Dermis blood vessel endothelial cell (primary cell): ENCODE data around the gene NHSL2. TPM values are rescaled to one million over a fixed set of nuclear protein-coding genes. Genes with fewer than 3 reads are reported as not detected.

Experiments used
- DNase-seq: peaks from one replicate; pipeline ENCODE4 v3.0.0; 2010
- total RNA-seq: library from RNA; depleted of rRNA; stranded (reverse); fragments of >200 nt; gene quantifications from 2 replicates; pipeline ENCODE4 v1.2.3, GENCODE V29; 2014

The NHSL2 gene
- total RNA-seq, 1 donor from 2014 or later, result 28.6 TPM

- DNase-seq, result no peak
Observed at GRCh38 chrX:71992711-71993110, 82.1 kb downstream of the NHSL2 start.

GRCh38 chrX:71993371-71993770 is 82.7 kb downstream of the NHSL2 start:
- no peak for DNase-seq

- DNase-seq, result no peak
Observed at GRCh38 chrX:71994601-71995000, 84.0 kb downstream of the NHSL2 start.

- DNase-seq, result no peak
Observed at GRCh38 chrX:71995122-71995521, 84.5 kb downstream of the NHSL2 start.

- no peak for DNase-seq
Observed at GRCh38 chrX:71996136-71996535, 85.5 kb downstream of the NHSL2 start.

GRCh38 chrX:71996826-71997225 is 86.2 kb downstream of the NHSL2 start:
- no peak for DNase-seq

GRCh38 chrX:71997320-71997719 is 86.7 kb downstream of the NHSL2 start:
- no peak for DNase-seq

- peak; percentile 55 for DNase-seq
Observed at GRCh38 chrX:71998836-71999509, 88.3 kb downstream of the NHSL2 start.

GRCh38 chrX:71999535-71999934 is 88.9 kb downstream of the NHSL2 start:
- no peak for DNase-seq

- no peak for DNase-seq
Observed at GRCh38 chrX:72001471-72001870, 90.8 kb downstream of the NHSL2 start.

- no peak for DNase-seq
Observed at GRCh38 chrX:72001906-72002305, 91.3 kb downstream of the NHSL2 start.

GRCh38 chrX:72002875-72003274 is 92.2 kb downstream of the NHSL2 start:
- DNase-seq, result no peak

- peak; percentile 20 for DNase-seq
Observed at GRCh38 chrX:72003811-72004750, 93.4 kb downstream of the NHSL2 start.

GRCh38 chrX:72005046-72005445 is 94.4 kb downstream of the NHSL2 start:
- DNase-seq, result no peak

GRCh38 chrX:72006461-72006860 is 95.8 kb downstream of the NHSL2 start:
- DNase-seq, result no peak

- no peak for DNase-seq
Observed at GRCh38 chrX:72009731-72010130, 99.1 kb downstream of the NHSL2 start.

- DNase-seq, result no peak
Observed at GRCh38 chrX:72011734-72012133, 101.1 kb downstream of the NHSL2 start.

GRCh38 chrX:72015383-72015782 is 104.7 kb downstream of the NHSL2 start:
- no peak for DNase-seq

- DNase-seq, result no peak
Observed at GRCh38 chrX:72016881-72017783, 106.5 kb downstream of the NHSL2 start.

GRCh38 chrX:72018277-72019112 is 107.8 kb downstream of the NHSL2 start:
- DNase-seq, result peak; percentile 92

GRCh38 chrX:72019487-72019886 is 108.8 kb downstream of the NHSL2 start:
- DNase-seq, result no peak

- DNase-seq, result no peak
Observed at GRCh38 chrX:72020204-72020603, 109.6 kb downstream of the NHSL2 start.
